OCI-LY1 (cell line): Measurements from ENCODE around the gene RRAGD.

Experiments
- H2AFZ ChIP-seq: fragments of 200-600 bp; sonication (generic), shearing (Covaris generic); 2 replicates; pipeline ENCODE4 v1.6.0; 2014; ENCODE audit warnings: antibody characterized with exemption, mild to moderate bottlenecking, low read length
- H3F3A ChIP-seq: fragments of 200-600 bp; sonication (generic), shearing (Covaris generic); 2 replicates; pipeline ENCODE4 v1.6.0; 2014; ENCODE audit warnings: mild to moderate bottlenecking, antibody characterized with exemption, low read length, moderate library complexity; ENCODE audit not compliant: insufficient read depth
- H3K27ac ChIP-seq: fragments of 200-600 bp; sonication (generic); 2 replicates; pipeline ENCODE4 v1.5.1; 2014; ENCODE audit warnings: low read length, mixed run types, mild to moderate bottlenecking, low read depth; ENCODE audit not compliant: poor library complexity, severe bottlenecking
- H3K27me3 ChIP-seq: fragments of 200-600 bp; sonication (generic); 2 replicates; pipeline ENCODE4 v1.6.0; 2014; ENCODE audit warnings: antibody characterized with exemption, mild to moderate bottlenecking, low read length, moderate library complexity; ENCODE audit not compliant: insufficient read depth
- H3K36me3 ChIP-seq: fragments of 200-600 bp; sonication (generic); 2 replicates; pipeline ENCODE4 v1.6.1; 2014; ENCODE audit warnings: mild to moderate bottlenecking, antibody characterized with exemption, low read length, moderate library complexity, mixed read lengths; ENCODE audit not compliant: insufficient read depth
- H3K4me1 ChIP-seq: fragments of 200-600 bp; sonication (generic); 2 replicates; pipeline ENCODE4 v1.5.1; 2014; ENCODE audit warnings: mild to moderate bottlenecking, low read length, moderate library complexity; ENCODE audit not compliant: insufficient read depth, severe bottlenecking
- H3K4me2 ChIP-seq: fragments of 200-600 bp; sonication (generic), shearing (Covaris generic); 2 replicates; pipeline ENCODE4 v1.6.1; 2014; ENCODE audit warnings: low read length
- H3K4me3 ChIP-seq: fragments of 200-600 bp; sonication (generic); 2 replicates; pipeline ENCODE4 v1.5.1; 2014; ENCODE audit warnings: low read length, low read depth, mild to moderate bottlenecking, mixed read lengths; ENCODE audit not compliant: poor library complexity, severe bottlenecking
- H3K79me2 ChIP-seq: fragments of 200-600 bp; shearing (Covaris generic); 2 replicates; pipeline ENCODE4 v1.6.1; 2016; ENCODE audit warnings: mixed run types, low read length, mixed read lengths; ENCODE audit not compliant: insufficient read depth
- H3K9ac ChIP-seq: fragments of 200-600 bp; sonication (generic), shearing (Covaris generic); 2 replicates; pipeline ENCODE4 v1.6.1; 2014; ENCODE audit warnings: mild to moderate bottlenecking, low read length, mixed read lengths
- H3K9me2 ChIP-seq: fragments of 200-600 bp; sonication (generic), shearing (Covaris generic); 2 replicates; pipeline ENCODE4 v1.6.1; 2014; ENCODE audit warnings: low read depth, mild to moderate bottlenecking, low read length, mixed read lengths
- H3K9me3 ChIP-seq: fragments of 200-600 bp; shearing (Covaris generic); 2 replicates; pipeline ENCODE4 v1.6.1; 2014; ENCODE audit warnings: low read length, mixed read lengths
- H4K20me1 ChIP-seq: fragments of 200-600 bp; sonication (generic), shearing (Covaris generic); 2 replicates; pipeline ENCODE4 v1.6.0; 2016; ENCODE audit warnings: mild to moderate bottlenecking, low read length; ENCODE audit not compliant: insufficient read depth
- EZH2 ChIP-seq: fragments of 200-600 bp; sonication (generic), shearing (Covaris generic); IDR thresholded peaks from 2 replicates; pipeline ENCODE4 v1.8.0; 2017; ENCODE audit warnings: borderline replicate concordance, mixed run types, mild to moderate bottlenecking, antibody characterized with exemption, low read length, moderate library complexity, mixed read lengths
- TF ChIP-seq, protein P1 (sequence below): fragments of 200-600 bp; sonication (generic), shearing (Covaris generic); IDR thresholded peaks from 2 replicates; pipeline ENCODE4 v1.5.1; 2017; ENCODE audit warnings: mild to moderate bottlenecking, antibody characterized with exemption, low read length, moderate library complexity, mixed read lengths

Gene RRAGD

DNA sequence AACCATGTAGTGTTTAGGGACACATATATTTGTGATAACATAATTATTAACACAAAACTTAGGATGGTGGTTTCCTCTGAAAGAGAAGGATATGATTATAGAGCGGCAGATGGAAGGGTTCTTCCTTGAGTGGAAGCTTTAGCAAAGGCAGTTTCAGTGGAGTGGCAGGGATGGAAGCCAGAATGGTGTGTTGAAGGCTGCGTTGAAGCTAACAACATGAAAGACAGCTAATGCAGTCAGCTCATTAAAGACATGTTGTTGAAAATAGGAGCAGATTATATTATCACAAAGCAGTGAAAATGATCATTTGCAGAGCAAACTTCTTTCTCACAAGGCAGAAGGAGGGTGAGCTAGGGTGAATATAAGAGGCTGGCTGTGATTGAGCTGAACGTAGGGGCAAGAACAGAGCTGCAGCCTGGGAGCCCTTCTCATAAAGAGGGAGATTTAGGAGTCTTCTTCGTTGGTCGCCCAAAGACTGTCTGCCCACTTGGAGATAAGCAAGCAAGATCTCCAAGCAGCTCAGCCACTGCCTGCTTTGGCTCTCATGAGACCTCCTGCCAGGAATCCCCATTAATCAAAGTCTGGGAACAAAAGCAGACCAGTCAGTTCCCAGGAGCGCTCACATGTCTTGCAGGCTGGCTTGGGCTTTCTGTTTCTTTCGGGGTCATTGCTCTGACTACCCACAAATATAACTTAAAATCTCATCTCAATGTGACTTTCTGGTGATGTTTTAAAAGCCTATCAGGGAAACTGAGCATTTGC lies 18.3 kb upstream of the RRAGD start:
- H3K4me1 ChIP-seq, result peaks cover 14% of the 10 kb centered on the region
- H3F3A ChIP-seq, result no peaks in the 10 kb centered on the region
- H3K4me2 ChIP-seq, result no peak overlapping the region
- H3K9ac ChIP-seq, result no peak overlapping the region
- no peaks in the 10 kb centered on the region for H3K9me3 ChIP-seq
- H3K4me3 ChIP-seq, result no peak overlapping the region
- H4K20me1 ChIP-seq, result no peaks in the 10 kb centered on the region
- H3K9me2 ChIP-seq, result no peaks in the 10 kb centered on the region
- no peak for TF ChIP-seq EZH2
- TF ChIP-seq, protein P1, sequence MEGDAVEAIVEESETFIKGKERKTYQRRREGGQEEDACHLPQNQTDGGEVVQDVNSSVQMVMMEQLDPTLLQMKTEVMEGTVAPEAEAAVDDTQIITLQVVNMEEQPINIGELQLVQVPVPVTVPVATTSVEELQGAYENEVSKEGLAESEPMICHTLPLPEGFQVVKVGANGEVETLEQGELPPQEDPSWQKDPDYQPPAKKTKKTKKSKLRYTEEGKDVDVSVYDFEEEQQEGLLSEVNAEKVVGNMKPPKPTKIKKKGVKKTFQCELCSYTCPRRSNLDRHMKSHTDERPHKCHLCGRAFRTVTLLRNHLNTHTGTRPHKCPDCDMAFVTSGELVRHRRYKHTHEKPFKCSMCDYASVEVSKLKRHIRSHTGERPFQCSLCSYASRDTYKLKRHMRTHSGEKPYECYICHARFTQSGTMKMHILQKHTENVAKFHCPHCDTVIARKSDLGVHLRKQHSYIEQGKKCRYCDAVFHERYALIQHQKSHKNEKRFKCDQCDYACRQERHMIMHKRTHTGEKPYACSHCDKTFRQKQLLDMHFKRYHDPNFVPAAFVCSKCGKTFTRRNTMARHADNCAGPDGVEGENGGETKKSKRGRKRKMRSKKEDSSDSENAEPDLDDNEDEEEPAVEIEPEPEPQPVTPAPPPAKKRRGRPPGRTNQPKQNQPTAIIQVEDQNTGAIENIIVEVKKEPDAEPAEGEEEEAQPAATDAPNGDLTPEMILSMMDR, result no peak
- H3K27ac ChIP-seq, result no peak overlapping the region
- H2AFZ ChIP-seq, result no peak overlapping the region
- no peaks in the 10 kb centered on the region for H3K27me3 ChIP-seq
- no peaks in the 10 kb centered on the region for H3K36me3 ChIP-seq
- no peaks in the 10 kb centered on the region for H3K79me2 ChIP-seq

DNA sequence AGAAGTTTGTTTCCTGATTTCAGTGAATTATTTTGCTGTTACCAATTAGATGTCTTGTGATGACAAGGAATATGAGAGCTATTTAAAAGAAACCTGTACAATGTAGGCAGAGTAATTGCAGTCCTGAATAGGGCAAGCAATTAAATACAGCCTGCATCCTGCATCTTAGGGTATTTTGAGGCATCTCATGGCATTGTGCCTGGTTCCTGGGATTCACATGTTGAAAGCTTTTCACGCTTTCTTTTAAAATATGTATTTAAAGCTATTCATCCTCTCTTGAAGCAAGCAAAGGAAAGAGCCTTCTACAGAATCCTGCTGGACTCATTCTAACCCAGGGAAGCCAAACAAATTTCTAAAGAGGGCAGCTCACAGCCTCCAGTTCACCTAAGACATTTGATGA lies 4.7 kb upstream of the RRAGD start:
- H3K4me3 ChIP-seq, result no peak overlapping the region
- H3K9me2 ChIP-seq, result no peaks in the 10 kb centered on the region
- H3K27ac ChIP-seq, result no peak overlapping the region
- H2AFZ ChIP-seq, result no peak overlapping the region
- H3K27me3 ChIP-seq, result peaks cover 9% of the 10 kb centered on the region
- TF ChIP-seq EZH2, result no peak
- TF ChIP-seq, protein P1, result no peak
- H3K9ac ChIP-seq, result no peak overlapping the region
- no peaks in the 10 kb centered on the region for H3K79me2 ChIP-seq
- peaks cover 8% of the 10 kb centered on the region for H3K4me1 ChIP-seq
- H3K4me2 ChIP-seq, result no peak overlapping the region
- no peaks in the 10 kb centered on the region for H3F3A ChIP-seq
- H4K20me1 ChIP-seq, result no peaks in the 10 kb centered on the region
- no peaks in the 10 kb centered on the region for H3K36me3 ChIP-seq
- H3K9me3 ChIP-seq, result no peaks in the 10 kb centered on the region

DNA sequence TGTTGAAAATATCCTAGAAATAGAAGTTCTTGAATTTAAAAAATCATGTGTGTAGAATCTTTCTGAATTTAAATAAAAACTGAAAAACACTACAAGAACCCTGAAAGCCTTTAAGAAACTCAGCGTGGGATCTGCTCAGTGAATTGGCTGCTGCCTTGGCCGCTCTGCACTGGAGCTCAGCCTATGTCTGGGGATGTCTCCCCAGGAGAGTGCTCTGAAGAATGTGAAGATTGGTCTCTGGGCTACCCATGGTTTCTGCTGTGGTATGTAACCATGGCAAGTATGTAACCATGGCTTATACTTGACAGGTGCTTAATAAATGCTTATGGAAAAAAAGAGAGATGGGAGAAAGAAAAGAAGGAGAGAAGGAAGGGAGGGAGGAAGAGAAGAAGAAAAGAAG lies 3.1 kb upstream of the RRAGD start:
- no peaks in the 10 kb centered on the region for H3K36me3 ChIP-seq
- H3K9me2 ChIP-seq, result no peaks in the 10 kb centered on the region
- no peak overlapping the region for H2AFZ ChIP-seq
- H4K20me1 ChIP-seq, result no peaks in the 10 kb centered on the region
- H3K4me2 ChIP-seq, result no peak overlapping the region
- no peaks in the 10 kb centered on the region for H3F3A ChIP-seq
- peaks cover 23% of the 10 kb centered on the region for H3K4me1 ChIP-seq
- H3K79me2 ChIP-seq, result no peaks in the 10 kb centered on the region
- H3K9me3 ChIP-seq, result no peaks in the 10 kb centered on the region
- no peak overlapping the region for H3K4me3 ChIP-seq
- no peak overlapping the region for H3K9ac ChIP-seq
- peaks cover 5% of the 10 kb centered on the region; the same call in 1 of the 2 replicates for H3K27me3 ChIP-seq
- no peak overlapping the region for H3K27ac ChIP-seq
- TF ChIP-seq EZH2, result no peak
- TF ChIP-seq, protein P1, result no peak
